Liver (tissue), 3 donors: ENCODE data around the gene CFAP74.

Source experiments
- FOXA1 ChIP-seq: IDR thresholded peaks from 2 replicates; pipeline ENCODE4 v1.6.1; 2016; ENCODE audit warnings: antibody characterized with exemption
- GABPA ChIP-seq, 2 donors: IDR thresholded peaks in 1 of 2; conservative IDR thresholded peaks in 1 of 2; 2 replicates each; pipeline ENCODE4 v1.6.1; 2016; ENCODE audit warnings: antibody characterized with exemption in 2 of 2, mild to moderate bottlenecking in 1 of 2, moderate library complexity in 1 of 2
- RAD21 ChIP-seq, 2 donors: IDR thresholded peaks; 2 replicates each; pipeline ENCODE4 v1.6.1; 2016; ENCODE audit warnings: antibody characterized with exemption in 2 of 2, mild to moderate bottlenecking in 2 of 2
- RXRA ChIP-seq, 2 donors: IDR thresholded peaks; 2 replicates each; pipeline ENCODE4 v1.6.1; 2017 to 2018; ENCODE audit warnings: antibody characterized with exemption in 2 of 2, mild to moderate bottlenecking in 1 of 2
- TAF1 ChIP-seq: conservative IDR thresholded peaks from 2 replicates; pipeline ENCODE4 v1.6.1; 2016; ENCODE audit warnings: antibody characterized with exemption, mild to moderate bottlenecking
- YY1 ChIP-seq: IDR thresholded peaks from 2 replicates; pipeline ENCODE4 v1.6.1; 2016; ENCODE audit warnings: antibody characterized with exemption, mild to moderate bottlenecking
- TF ChIP-seq, protein P1 (sequence below): IDR thresholded peaks from 2 replicates; pipeline ENCODE4 v1.6.1; 2016; ENCODE audit warnings: antibody characterized with exemption
- TF ChIP-seq, protein P2 (sequence below): fragments of 150-350 bp; IDR thresholded peaks from 2 replicates; pipeline ENCODE4 v1.5.1; 2017; ENCODE audit warnings: improper control_type of control experiment, low read depth, low read length; ENCODE audit not compliant: missing input control
- TF ChIP-seq, protein P3 (sequence below): IDR thresholded peaks from 2 replicates; pipeline ENCODE4 v1.6.1; 2016; ENCODE audit warnings: antibody characterized with exemption, mild to moderate bottlenecking
- TF ChIP-seq, protein P4 (sequence below): IDR thresholded peaks from 2 replicates; pipeline ENCODE4 v1.6.1; 2016; ENCODE audit warnings: antibody characterized with exemption
- TF ChIP-seq, protein P5 (sequence below): IDR thresholded peaks from 2 replicates; pipeline ENCODE4 v1.6.1; 2016; ENCODE audit warnings: antibody characterized with exemption
- donor health status: healthy.
- donor health status: healthy.

DNA sequence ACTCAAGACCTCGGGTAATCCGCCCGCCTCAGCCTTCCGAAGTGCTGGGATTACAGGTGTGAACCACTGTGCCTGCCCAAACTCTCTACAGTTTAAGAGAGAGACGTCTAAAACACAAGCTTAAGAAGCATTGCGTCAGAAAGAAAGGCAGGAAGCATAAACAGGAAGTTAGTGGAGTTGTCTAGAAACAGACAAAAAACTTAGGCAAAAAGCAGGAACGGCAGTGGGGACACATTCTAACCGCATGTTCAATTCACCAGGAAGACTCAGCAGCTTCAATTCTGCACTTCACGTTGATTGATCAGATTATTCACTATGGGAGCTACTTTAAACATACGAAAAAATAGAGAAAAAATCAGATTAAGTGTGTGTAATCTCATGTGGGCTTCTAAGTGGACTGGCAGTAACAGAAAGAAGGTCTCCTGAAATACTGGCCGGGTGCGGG, 7.4 kb downstream of the CFAP74 start:
- TF ChIP-seq, protein P1, sequence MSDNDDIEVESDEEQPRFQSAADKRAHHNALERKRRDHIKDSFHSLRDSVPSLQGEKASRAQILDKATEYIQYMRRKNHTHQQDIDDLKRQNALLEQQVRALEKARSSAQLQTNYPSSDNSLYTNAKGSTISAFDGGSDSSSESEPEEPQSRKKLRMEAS = no peak
- TF ChIP-seq GABPA (IDR thresholded peaks at IDR 0.05 in 1 of 2, conservative IDR thresholded peaks at IDR 0.05 in 1 of 2) (no peak), FOXA1 (no peak), RXRA (IDR thresholded peaks at IDR 0.05) (no peak), RAD21 (IDR thresholded peaks at IDR 0.05) (no peak), YY1 (no peak), TAF1 (no peak)
- TF ChIP-seq, protein P2, sequence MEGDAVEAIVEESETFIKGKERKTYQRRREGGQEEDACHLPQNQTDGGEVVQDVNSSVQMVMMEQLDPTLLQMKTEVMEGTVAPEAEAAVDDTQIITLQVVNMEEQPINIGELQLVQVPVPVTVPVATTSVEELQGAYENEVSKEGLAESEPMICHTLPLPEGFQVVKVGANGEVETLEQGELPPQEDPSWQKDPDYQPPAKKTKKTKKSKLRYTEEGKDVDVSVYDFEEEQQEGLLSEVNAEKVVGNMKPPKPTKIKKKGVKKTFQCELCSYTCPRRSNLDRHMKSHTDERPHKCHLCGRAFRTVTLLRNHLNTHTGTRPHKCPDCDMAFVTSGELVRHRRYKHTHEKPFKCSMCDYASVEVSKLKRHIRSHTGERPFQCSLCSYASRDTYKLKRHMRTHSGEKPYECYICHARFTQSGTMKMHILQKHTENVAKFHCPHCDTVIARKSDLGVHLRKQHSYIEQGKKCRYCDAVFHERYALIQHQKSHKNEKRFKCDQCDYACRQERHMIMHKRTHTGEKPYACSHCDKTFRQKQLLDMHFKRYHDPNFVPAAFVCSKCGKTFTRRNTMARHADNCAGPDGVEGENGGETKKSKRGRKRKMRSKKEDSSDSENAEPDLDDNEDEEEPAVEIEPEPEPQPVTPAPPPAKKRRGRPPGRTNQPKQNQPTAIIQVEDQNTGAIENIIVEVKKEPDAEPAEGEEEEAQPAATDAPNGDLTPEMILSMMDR = no peak
- TF ChIP-seq, protein P3, sequence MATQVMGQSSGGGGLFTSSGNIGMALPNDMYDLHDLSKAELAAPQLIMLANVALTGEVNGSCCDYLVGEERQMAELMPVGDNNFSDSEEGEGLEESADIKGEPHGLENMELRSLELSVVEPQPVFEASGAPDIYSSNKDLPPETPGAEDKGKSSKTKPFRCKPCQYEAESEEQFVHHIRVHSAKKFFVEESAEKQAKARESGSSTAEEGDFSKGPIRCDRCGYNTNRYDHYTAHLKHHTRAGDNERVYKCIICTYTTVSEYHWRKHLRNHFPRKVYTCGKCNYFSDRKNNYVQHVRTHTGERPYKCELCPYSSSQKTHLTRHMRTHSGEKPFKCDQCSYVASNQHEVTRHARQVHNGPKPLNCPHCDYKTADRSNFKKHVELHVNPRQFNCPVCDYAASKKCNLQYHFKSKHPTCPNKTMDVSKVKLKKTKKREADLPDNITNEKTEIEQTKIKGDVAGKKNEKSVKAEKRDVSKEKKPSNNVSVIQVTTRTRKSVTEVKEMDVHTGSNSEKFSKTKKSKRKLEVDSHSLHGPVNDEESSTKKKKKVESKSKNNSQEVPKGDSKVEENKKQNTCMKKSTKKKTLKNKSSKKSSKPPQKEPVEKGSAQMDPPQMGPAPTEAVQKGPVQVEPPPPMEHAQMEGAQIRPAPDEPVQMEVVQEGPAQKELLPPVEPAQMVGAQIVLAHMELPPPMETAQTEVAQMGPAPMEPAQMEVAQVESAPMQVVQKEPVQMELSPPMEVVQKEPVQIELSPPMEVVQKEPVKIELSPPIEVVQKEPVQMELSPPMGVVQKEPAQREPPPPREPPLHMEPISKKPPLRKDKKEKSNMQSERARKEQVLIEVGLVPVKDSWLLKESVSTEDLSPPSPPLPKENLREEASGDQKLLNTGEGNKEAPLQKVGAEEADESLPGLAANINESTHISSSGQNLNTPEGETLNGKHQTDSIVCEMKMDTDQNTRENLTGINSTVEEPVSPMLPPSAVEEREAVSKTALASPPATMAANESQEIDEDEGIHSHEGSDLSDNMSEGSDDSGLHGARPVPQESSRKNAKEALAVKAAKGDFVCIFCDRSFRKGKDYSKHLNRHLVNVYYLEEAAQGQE = no peak
- TF ChIP-seq, protein P4, sequence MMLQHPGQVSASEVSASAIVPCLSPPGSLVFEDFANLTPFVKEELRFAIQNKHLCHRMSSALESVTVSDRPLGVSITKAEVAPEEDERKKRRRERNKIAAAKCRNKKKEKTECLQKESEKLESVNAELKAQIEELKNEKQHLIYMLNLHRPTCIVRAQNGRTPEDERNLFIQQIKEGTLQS = no peak
- TF ChIP-seq, protein P5, sequence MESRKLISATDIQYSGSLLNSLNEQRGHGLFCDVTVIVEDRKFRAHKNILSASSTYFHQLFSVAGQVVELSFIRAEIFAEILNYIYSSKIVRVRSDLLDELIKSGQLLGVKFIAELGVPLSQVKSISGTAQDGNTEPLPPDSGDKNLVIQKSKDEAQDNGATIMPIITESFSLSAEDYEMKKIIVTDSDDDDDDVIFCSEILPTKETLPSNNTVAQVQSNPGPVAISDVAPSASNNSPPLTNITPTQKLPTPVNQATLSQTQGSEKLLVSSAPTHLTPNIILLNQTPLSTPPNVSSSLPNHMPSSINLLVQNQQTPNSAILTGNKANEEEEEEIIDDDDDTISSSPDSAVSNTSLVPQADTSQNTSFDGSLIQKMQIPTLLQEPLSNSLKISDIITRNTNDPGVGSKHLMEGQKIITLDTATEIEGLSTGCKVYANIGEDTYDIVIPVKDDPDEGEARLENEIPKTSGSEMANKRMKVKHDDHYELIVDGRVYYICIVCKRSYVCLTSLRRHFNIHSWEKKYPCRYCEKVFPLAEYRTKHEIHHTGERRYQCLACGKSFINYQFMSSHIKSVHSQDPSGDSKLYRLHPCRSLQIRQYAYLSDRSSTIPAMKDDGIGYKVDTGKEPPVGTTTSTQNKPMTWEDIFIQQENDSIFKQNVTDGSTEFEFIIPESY = no peak
